NCI-H446 (cell line): ENCODE measurements around the gene NR2F6.
A peak's percentile ranks its signal among the peaks of the same experiment; 100 is the strongest.
"Not testable (repeated sequence)": the region's sequence is repeated elsewhere in the genome, so short reads cannot be mapped to it uniquely, and the experiment has no call there.

ENCODE experiments used
- DNase-seq, 2 experiments: peaks; one replicate each; lab custom pipeline; 2025; lab: John Stamatoyannopoulos, UW

NR2F6 gene

DNA sequence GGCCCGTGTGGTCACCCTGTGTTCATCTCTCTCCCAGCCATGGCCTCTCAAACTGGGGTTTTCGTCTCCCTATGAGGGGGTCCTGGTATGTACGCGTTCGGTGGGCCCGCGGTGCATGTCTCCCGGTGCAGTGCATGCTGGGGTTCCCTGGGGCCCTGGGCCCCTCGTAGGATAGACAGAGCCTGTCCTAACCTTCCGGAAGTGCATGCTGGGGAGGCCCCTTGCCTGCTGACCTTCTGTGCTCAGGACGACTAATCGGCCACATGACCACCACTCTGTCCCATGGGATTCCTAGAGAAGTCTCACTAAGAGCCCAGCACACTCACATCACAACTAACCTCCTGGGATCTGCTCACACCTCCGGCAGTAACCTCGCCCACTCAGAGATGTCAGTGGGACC, 35.4 kb downstream of the NR2F6 start:
- no peak for DNase-seq

DNA sequence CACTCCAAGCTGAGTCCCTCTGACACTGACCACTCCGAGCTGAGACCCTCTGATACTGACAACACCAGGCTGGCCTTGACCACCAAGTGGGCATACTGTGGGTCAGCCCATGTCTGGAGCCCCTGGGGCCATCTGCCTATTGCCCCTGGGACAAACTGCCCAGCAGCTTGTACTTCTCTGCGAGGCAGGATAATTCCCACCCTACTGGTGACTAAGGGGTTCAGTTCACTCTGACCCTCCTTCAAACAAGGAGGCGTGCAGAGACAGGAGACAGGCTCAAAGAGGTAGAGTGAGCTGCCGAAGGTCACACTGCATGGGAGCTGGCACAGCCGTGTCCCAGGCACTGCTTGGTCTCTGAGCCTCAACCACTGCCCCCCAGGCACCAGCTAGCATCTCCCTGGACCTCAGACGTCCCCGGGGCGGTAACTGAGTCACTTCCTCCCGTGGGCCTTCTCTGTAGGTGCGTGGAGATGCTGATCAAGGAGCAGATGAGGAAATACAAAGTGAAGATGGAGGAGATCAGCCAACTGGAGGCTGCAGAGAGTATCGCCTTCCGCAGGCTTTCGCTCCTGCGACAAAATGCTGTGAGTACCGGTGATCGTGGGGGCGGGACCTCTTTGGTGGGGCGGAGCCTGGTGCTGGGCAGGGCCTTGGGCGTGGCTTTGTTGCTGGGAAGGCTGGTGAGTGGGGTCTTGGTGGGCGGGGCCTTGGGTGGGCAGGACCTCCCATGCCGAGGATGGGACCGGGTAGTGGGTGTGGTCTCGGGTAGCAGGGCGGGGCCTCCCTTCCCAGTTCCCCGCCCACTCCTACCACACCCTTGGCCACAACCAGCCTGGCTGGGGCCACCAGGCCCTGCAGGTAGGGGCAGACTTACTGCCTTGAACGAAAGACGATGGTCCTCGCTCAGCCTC, 36.3 kb downstream of the NR2F6 start:
- DNase-seq: peak in 1 of 2 experiments; percentile 44

- DNase-seq: no peak
Measured at GRCh38 chr19:17206736-17207581, 38.8 kb downstream of the NR2F6 start.

GRCh38 chr19:17205237-17206140, 40.2 kb downstream of the NR2F6 start:
- no peak for DNase-seq

DNA sequence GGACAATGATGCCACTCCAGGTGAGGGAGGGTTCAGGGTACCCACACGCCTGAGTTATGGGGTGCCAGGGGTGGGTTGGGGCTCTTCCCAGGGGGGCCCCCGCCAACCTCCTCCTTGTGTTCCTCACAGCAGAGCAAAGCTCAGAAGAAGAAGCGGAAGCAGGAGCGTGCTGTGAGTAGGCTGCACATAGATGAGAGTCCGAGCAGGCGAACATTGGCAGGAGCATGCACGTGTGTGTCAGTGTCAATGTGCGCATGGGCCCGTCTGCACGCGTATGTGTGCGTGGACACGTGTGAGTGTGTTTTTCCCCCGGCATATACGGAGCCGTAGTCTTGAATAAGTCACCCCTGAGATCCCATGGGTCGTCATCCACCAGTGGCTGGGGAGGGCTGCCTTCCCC, 43.0 kb downstream of the NR2F6 start:
- DNase-seq: no peak

GRCh38 chr19:17202249-17202648, 43.5 kb downstream of the NR2F6 start:
- DNase-seq: no peak

GRCh38 chr19:17200408-17201079, 45.2 kb downstream of the NR2F6 start:
- DNase-seq: no peak

DNA sequence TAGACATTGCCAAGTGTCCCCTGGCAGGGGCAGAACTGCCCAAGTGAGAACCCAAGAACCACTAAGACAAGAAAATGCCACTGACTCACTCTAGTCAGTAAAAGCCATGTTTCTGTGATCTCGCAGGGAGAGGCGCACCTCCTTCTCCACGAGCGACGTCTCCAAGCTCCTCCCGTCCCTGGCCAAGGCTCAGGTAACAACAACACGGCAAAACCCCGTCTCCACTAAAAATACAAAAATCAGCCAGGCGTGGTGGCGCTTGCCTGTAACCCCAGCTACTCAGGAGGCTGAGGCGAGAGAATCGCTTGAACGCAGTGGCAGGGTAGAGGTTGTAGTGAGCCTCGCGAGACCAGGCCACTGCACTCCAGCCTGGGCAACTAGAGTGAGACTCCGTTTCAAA, 48.1 kb downstream of the NR2F6 start:
- DNase-seq: no peak

DNA sequence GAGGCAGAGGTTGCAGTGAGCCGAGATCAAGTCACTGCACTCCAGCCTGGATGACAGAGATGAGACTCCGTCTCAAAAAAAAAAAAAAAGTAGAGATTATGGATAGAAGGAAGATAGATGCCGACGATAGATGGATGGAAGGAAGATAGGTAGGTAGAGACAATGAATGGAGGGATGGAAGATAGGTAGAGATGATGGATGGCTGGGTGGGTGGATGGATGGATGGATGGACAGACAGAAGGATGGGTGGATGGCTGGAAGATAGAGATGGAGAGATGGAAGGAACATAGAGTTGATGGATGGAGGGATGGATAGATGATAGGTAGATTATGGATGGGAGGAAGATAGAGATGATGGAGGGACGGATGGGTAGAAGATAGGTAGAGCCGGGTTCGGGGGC, 49.1 kb downstream of the NR2F6 start:
- no peak for DNase-seq

GRCh38 chr19:17195106-17195505, 50.6 kb downstream of the NR2F6 start:
- DNase-seq: no peak

GRCh38 chr19:17194608-17195007, 51.1 kb downstream of the NR2F6 start:
- no peak for DNase-seq

GRCh38 chr19:17192751-17193150, 53.0 kb downstream of the NR2F6 start:
- DNase-seq: no peak

DNA sequence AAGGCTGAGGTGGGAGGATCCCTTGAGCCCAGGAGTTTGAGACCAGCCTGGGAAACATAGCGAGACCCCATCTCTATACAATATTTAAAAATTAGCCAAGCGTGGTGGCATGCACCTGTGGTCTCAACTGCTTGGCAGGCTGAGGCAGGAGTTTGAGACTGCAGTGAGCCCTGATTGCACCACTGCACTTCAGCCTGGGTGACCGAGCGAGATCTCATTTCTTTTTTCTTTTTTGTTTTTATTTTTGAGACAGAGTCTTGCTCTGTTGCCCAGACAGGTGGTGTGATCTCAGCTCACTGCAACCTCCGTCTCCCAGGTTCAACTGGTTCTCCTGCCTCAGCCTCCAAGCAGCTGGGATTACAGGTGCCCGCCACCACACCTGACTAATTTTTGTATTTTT, 54.0 kb downstream of the NR2F6 start:
- DNase-seq: not testable (repeated sequence)

- no peak for DNase-seq
Measured at GRCh38 chr19:17185590-17185989, 60.1 kb downstream of the NR2F6 start.

DNA sequence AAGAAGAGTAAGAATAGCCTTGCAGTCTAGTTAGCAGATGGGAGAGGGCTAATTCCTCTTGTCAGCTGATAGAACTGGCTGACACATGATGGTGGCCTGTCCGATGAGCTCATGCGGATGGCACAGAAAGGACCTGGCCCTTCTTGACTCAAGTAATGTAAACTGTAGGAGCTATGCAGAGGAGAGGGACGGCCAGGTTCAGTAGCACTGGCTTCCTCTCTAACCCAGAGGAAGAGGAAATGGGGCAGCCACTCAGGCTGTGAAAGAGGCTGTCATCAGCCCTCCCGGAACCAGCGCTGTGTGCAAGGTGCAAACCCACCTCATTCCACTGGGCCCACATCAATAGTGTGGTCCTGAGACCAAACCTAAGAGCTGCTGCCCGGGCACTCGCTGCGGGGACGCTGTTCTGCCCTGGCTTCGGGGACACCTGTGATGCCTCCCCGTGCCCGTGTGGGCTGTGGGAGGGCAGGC, 61.3 kb downstream of the NR2F6 start:
- DNase-seq: no peak

GRCh38 chr19:17183858-17184321, 61.8 kb downstream of the NR2F6 start:
- DNase-seq: no peak

DNA sequence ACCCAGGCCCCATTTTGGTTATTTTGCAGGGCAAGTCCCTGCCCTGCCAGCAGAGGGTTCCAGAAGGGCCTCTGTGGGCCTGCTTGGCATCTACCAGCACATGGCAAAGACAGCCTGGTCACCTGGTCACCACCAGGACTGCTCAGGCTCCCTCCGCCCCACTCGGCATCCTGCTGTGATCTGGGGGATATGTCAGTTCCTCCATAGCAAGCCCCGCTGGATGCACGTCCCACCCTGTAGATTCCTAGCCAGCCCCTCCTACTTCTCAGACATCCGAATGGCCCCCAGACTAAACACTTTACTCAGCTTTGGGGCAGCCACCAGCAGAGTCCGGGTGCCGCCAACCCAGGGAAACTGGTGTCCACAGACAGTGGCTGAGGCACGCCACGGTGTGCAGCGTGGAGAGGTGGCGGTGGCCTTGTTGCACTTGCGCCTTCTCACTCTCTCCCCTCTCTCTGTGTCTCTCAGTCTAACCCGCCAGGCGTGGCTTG, 62.4 kb downstream of the NR2F6 start:
- no peak for DNase-seq
